ENCODE results near the gene HOXD13.

Gene HOXD13

DNA sequence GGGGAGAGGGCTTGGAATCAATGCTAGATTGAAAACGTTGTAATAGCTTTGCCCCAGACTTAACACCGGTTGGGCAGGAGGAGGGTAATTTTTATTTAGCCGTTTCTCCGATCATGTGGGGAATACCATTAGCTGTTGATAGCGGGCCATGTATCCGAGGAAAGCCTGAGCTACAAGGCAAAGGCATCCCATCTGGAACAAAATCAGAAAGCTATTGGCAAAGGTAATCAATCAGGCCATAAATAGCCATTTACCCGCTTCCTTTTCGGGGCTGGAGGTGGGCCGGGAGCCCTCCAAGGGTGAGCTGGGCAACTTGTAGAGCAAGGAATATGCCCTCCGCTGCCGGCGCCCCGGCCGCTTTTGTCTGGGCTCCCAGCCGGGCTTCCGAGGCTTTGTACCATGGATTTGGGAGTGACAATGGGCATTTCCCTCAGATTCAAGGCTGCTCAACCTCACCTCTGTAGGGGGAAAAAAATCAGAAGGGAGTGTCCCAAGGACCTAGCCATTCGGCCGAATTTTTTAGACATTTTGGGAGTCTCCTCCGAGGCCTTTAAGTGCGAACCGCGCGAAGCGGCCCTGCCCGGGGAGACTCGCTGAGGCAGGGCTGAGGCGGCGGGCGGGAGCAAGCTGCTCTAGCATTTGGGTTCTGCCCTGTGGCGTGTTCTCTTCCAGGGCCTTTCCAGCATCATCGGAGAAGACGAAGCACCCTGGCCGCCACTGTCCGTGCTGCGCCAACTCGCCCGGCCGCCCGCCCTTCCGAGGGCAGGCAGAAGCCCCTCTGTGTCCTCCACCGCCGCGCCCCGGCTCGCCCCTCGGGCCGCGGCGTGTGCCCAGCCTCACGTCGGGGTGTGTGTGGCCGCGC, 28.9 kb downstream of the HOXD13 start:
- DNase-seq (ENCODE audit: low read depth, low spot score), result no peak

DNA sequence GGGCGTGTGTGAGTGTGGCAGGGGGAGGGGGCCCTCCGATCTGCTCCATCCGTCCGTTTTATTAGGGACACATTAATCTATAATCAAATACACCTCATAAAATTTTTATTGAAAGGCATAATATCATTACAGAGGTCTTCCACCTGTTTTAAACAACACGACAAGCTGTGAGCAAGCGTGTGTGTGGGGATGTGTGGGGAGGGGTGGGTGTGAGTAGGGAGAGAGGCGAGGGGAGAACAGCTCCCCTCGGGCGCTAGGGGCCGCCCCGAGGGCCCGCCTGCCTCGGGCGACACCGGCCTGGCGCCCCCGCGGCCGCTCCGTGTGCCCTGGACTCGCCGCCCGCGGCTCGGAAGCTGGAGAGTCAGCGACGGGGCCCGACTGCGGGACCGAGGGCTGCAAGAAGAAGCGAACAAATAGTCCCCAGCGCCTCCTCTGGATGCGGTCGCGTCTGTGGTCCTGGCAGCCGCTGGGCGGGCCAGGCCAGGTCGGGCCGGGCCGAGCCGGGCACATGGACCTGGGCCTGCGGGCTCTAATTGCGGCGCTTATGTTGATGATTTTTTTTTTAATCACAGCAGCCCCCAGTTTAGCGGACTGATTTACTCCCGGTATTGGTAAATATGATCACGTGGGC, 29.6 kb downstream of the HOXD13 start:
- no peak for DNase-seq (ENCODE audit: low read depth, low spot score)

DNA sequence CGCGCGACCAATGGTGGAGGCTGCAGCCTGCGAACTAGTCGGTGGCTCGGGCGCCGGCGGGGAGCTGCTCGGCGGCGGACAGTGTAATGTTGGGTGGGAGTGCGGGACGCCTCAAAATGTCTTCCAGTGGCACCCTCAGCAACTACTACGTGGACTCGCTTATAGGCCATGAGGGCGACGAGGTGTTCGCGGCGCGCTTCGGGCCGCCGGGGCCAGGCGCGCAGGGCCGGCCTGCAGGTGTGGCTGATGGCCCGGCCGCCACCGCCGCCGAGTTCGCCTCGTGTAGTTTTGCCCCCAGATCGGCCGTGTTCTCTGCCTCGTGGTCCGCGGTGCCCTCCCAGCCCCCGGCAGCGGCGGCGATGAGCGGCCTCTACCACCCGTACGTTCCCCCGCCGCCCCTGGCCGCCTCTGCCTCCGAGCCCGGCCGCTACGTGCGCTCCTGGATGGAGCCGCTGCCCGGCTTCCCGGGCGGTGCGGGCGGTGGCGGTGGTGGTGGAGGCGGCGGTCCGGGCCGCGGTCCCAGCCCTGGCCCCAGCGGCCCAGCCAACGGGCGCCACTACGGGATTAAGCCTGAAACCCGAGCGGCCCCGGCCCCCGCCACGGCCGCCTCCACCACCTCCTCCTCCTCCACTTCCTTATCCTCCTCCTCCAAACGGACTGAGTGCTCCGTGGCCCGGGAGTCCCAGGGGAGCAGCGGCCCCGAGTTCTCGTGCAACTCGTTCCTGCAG, 30.3 kb downstream of the HOXD13 start, which contains the start of gene HOXD9:
Gene HOXD9, plus strand, starts transcription at position 37 of the 728 bp plus-strand sequence. Its CDS starts 50 bp downstream, at position 87.
- no peak for DNase-seq (ENCODE audit: low read depth, low spot score)

DNA sequence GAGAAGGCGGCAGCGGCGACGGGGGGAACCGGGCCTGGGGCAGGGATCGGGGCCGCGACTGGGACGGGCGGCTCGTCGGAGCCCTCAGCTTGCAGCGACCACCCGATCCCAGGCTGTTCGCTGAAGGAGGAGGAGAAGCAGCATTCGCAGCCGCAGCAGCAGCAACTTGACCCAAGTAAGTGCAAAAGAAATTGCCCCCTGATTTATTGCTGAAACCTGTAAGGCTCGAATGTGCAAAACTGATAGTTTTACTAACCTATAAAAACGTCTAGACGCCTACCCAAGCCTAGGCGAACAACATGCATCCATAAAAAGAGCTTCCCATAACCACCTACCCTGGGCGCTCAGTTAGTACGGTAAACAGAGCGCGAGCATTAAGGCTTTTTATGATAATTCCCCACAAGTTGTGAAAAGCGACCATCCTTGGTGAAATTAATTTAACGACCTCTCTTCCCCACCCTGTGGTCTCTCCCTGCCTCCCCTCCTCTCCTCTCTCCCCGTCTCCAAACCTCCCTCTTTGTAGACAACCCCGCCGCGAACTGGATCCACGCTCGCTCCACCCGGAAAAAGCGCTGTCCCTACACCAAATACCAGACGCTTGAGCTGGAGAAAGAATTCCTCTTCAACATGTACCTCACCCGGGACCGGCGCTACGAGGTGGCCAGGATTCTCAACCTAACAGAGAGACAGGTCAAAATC, 31.0 kb downstream of the HOXD13 start:
- DNase-seq (ENCODE audit: low read depth, low spot score), result no peak

DNA sequence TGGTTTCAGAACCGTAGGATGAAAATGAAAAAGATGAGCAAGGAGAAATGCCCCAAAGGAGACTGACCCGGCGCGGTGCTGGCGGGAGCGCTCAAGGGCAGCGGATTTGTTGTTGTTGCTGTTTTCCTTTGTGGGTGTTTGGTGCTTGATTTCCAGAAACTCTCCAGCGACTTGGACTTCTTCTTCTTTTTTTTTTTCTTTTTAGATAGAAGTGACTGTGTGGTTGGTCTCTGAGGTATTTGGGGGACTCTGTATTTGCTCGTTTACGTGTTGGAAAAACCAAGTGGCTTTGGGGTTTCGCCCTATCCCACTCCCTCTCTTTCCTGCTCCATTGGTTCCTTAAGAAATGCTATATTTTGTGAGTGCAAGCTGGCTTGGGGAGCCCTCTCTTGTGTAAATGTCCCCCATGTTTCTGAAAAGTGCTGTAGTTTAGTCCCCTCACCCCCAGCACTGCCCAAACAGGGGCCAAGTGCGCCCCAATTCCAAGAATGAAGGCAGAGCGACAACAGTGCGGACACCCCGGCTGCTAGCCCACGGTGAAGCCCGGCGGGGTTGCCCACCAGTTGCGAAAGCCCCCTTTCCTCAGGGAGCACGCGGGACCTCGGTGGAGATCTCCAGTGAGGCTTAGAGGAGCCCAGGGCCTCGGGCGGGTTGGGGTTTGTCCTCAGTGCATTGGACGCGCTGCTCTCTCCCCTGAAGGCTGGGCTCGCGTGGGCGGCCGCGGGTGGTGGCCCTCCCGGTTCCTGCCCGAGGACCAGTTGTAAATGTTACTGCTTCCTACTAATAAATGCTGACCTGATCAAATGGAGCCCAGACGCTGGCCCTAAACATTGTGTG, 31.8 kb downstream of the HOXD13 start:
- no peak for DNase-seq (ENCODE audit: low read depth, low spot score)

DNA sequence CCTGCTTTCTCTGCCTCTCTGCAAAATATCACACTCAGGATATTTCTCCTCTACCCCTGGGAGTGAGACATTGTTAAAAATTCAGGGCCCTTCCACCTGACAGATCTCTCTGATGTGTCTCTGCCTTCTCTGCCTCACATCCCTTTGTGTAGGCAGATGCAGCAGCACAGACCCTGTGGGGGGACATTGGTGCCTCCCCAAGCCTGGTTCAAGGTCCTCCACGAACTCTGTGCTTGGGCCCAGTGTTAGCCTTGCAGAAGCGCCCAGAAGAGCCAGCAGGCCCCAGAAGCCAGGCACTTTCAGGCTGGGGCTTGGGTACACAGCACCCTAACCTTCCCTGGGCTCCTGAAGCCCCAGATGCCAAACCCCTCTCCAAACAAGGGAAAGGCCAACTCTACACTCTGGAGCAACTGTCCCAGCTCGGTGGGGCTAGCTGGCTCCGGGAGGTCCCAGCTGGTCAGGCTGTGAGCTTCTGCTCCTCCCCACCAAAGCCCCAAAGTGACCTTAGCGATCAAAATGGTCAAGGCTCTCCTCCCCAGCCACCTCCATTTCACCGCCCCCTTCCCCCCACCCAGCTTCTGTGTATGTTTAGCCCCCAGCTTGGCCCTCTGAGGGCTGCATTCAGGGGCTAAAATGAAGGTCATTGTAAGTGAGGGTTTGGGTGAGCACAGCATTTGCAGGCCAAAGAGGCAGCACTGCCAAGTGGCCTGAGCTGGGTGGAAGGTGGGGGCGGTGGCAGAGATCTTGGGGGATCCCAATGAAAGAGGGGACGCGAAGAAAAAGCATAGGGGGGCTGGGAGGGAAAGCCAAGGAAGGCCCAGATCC, 32.6 kb downstream of the HOXD13 start:
- DNase-seq (ENCODE audit: low read depth, low spot score), result no peak

DNA sequence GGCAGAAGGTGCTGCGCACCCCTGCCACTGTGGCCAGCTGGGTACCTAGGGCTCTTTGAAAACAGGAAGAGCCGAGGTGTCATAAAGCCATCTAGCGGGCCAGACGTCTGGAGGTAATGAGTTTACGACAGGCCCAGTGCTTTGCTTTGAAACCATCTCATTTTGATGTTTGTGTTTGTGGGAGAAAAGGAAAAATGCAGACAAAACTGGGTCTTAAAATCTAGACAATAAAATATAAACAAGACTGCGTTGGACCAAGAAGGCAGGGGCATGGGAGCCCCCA, 33.2 kb downstream of the HOXD13 start:
- no peak for DNase-seq (ENCODE audit: low read depth, low spot score)

DNA sequence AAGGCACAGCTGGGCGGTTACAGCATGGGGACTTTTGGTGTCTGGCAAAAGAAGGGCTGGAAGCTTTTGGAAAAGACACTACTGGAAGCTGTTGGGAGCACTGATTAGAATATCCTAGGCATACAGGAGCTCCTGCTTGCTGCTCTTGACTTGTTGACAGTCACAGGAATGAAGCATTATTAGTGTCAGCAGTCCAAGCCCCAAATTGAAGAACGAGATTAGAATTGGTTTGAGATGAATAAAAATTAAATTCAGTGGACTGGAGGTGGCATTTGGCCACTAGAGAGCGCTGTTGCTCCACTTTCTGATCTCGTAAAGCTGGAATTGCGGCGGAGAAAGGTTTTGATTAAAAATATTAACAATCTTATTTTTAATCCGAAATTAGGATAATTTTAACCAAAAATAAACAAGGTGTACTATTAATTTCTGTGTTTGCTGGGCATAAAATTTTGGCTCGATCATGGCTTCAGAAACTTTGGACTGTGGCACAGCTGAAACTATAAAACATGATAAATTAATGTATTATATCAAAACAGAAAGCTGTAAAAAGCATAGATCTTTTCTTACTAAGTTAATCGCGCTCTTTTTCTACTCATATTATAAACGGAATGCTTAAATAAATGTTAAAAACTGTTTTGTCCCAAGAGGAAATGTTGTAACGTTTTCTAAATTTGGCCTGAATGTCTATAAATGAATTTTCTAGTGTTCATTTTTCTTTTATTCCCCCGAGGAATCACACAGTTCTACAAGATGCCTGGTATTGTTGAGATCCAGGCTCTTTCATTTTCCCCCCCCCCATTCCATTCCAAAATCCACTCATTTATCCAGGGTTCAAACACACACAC, 34.6 kb downstream of the HOXD13 start:
- DNase-seq (ENCODE audit: low read depth, low spot score), result peak; percentile 36

DNA sequence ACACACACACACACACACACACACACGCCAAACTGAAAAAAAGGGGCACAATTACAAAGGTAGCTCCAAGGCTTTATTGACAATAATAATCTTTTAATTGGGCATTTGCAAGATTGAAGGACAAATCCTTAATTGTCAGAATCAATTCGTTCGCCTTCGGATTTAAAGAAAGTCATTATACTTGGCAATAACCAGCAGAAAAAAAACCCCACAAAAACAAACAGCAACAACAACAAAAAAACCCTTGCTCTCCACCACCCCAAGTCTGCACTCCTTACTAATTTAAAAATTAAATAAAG, 35.2 kb downstream of the HOXD13 start:
- DNase-seq (ENCODE audit: low read depth, low spot score), result no peak

DNA sequence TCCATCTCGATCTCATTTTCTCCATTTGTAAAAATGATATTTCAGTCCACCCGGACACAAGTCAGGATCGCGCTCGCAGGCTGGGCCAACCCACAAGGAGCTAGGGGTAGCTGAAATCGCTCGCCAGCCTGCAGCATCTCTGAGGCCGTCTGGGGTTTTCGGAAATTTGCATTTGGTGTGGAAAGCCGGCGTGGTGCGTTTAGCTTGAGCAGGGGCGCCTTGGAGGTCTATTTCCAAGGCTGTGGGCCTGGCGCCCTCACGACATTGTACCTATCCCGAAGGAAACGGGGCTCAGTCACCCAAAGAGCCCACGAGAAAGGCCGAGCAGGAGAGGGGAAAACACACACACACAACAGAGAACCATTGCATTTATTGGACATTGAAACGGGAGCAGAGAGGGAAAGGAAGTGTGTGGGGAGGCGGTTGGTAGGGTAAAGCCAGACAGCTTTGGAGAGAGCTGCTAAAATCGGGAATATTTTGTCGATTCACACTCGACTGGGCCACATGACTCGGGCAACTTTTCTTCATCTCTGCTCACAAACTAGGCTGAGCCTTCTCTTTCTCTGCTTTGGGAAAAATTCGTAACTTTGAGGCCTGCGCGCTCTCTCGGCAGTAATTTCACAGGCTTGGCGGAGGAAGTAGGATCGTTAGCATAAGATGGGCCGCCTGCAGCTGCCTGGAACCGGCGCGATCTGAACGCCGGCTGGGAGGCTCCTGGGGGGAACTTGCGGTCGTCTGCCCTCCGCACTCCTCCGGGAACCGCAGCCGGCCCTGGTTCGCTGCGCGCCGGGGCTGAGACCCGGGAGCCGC, 35.9 kb downstream of the HOXD13 start:
- DNase-seq (ENCODE audit: low read depth, low spot score), result no peak

DNA sequence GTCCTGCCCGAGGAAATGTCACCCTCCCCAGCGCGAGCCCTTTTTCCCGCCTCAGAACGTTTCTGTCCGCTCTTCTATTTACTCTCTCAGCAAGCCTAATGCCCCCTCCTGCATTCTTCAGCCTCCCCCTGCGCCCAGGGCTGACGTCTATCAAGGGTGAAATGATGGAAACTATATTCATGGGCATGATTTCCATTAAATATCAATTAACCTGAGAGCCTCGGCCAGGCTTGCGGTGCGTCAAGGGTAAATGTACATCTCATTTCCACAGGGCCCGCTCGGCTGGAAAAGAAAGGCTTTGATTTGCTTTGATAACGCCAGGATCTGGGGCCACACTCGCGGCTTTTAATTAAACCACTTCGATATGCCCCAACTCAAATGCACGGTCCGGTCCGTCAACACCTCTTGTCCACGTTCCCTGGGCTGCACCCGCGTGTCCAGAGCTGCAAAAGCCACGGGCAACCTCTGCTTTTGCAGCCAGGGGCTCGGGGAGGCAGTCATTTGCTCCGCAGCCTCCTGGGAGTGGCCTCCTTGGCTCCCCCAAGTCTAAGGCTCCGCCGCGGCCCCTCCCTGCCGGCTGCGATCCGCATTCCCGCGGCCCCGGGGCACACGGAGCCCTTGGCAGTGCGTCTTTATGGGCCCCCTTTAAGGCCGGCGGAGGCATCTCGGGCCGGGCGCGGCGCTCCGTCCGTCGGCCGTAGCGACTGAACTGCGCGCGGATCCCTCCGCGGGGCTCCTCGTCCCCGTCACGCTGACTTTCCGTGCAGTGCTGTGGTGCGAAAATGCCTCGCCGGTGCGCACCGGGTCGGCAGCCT, 36.7 kb downstream of the HOXD13 start, which contains the start of gene HOXD8:
Gene HOXD8, plus strand, starts transcription at position 724 of the 815 bp plus-strand sequence. CDS start 662 bp downstream, outside the sequence.
- no peak for DNase-seq (ENCODE audit: low read depth, low spot score)

DNA sequence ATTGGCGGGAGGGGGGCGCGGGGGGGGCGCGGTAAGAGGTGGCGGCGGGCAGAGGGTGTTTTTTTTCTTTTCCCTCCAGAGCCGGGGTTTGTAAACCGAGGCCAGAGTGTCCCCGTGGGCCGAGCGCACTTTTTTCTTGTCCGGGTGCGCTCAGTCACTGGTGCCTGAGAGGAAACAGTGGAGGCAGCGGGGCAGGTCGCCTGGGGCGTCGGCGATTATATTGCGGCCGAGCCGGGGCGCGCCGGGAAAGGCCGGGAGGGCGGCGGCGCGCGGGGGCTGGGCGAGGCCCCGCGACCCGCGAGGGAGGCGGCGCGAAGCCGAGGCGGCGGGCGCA, 37.3 kb downstream of the HOXD13 start:
- DNase-seq (ENCODE audit: low read depth, low spot score), result no peak

DNA sequence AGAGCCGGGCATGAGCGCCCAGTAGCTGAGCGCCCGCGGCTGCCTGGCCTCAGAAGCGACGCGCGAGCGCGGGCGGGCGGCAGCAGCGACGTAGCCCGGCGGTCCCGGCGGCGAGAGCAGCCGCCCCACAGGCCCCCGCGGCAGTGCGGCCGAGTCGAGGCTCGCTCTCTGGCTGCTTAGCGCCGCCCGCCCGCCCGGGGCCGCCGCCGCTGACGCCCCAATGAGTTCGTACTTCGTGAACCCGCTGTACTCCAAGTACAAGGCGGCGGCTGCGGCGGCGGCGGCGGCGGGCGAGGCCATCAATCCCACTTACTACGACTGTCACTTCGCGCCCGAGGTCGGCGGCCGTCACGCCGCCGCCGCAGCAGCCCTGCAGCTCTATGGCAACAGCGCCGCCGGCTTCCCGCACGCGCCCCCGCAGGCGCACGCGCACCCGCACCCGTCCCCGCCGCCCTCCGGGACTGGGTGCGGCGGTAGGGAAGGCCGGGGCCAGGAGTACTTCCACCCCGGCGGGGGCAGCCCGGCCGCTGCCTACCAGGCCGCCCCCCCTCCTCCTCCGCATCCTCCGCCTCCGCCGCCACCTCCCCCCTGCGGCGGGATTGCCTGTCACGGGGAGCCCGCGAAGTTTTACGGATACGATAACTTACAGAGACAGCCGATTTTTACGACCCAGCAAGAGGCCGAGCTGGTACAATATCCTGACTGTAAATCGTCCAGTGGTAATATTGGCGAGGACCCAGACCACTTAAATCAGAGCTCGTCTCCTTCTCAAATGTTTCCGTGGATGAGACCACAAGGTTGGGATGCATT, 37.8 kb downstream of the HOXD13 start:
- DNase-seq (ENCODE audit: low read depth, low spot score), result no peak

DNA sequence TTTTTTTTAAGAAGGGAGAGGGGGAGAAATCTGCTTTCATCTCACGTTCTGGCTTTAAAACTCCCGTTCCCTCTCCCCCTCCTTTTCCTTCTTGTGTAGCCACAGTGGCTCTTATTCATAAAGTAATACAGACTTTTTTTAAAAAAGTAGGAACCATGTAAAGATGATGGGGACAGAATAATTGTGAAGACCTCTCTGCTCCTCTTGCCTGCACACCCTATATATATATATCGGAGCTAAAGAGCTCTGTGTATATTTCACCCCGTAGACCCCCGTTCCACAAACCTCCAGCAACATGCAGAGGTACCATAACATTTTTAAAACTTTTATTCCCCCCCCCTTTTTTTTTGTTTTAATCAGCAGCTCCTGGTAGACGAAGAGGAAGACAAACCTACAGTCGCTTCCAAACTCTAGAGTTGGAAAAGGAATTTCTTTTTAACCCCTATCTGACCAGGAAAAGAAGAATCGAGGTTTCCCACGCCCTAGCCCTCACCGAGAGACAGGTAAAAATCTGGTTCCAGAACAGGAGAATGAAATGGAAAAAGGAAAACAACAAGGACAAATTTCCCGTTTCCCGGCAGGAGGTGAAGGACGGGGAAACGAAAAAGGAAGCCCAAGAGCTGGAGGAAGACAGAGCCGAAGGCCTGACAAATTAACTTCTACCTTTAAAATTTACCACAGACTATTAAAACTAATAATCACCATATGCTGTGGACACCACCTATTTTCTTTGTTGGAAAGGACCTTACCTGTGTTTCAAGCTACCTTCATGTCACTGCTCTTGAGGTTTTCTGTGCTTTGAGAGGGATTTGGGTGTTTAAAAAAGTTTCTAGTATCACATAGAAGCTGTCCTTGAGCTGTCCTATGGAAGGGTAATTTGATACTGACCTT, 38.7 kb downstream of the HOXD13 start:
- DNase-seq (ENCODE audit: low read depth, low spot score), result no peak

DNA sequence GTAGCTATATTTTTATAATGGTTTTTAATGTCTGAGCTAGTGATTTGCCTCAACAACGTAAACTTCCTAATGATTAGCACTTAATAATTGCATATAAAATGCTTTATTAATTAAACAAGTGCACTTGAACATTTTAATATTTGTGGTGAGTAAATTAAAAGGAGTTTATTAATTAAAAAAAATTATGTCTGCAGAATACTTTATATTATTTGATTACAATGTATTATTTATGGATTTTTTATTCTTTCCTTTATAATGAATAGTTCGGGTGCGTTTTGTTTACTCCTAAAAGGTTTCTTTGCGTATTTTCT, 39.3 kb downstream of the HOXD13 start:
- DNase-seq (ENCODE audit: low read depth, low spot score), result no peak
